K562 (cell line): ENCODE measurements around the gene ERVMER34-1.

ENCODE experiments used
- ARID4B ChIP-seq: sonication (generic); formaldehyde crosslinking; IDR thresholded peaks from 2 replicates; pipeline ENCODE4 v1.8.0; 2022; ENCODE audit warnings: mild to moderate bottlenecking, missing genetic modification reagents
- CEBPG ChIP-seq, 3 experiments: fragments of 200-800 bp in 1 of 3; sonication (Bioruptor generic) in 1 of 3; sonication (generic) in 1 of 3; formaldehyde crosslinking in 1 of 3; IDR thresholded peaks in 2 of 3; conservative IDR thresholded peaks in 1 of 3; 2 replicates each; pipeline versions ENCODE4 v1.6.1 to v1.8.0; 2016 to 2022; ENCODE audit warnings: missing compliant biosample characterization in 2 of 3, missing genetic modification characterization in 2 of 3, mild to moderate bottlenecking in 1 of 3, missing genetic modification reagents in 1 of 3
- CTCF ChIP-seq, 3 experiments: IDR thresholded peaks in 2 of 3; conservative IDR thresholded peaks in 1 of 3; 2 replicates each; pipeline ENCODE4 v1.5.1; 2011 to 2012; ENCODE audit warnings: low read length in 3 of 3, mild to moderate bottlenecking in 3 of 3, control low read depth in 2 of 3, improper control_type of control experiment in 1 of 3, inconsistent platforms in 1 of 3, low read depth in 1 of 3, mixed read lengths in 1 of 3, moderate library complexity in 1 of 3; ENCODE audit not compliant: insufficient read depth in 2 of 3
- E2F3 ChIP-seq: fragments of 250-450 bp; sonication (Bioruptor Pico); IDR thresholded peaks from 2 replicates; pipeline ENCODE4 v1.4.0; 2020; ENCODE audit warnings: mild to moderate bottlenecking
- EP300 ChIP-seq: IDR thresholded peaks from 2 replicates; pipeline ENCODE4 v1.6.1; 2012; ENCODE audit warnings: low read length, improper control_type of control experiment
- EZH2 ChIP-seq: IDR thresholded peaks from 2 replicates; pipeline ENCODE4 v1.6.1; 2012; ENCODE audit warnings: low read depth, mild to moderate bottlenecking, inconsistent platforms, low read length, borderline replicate concordance
- HLTF ChIP-seq: fragments of 450-650 bp; IDR thresholded peaks from 2 replicates; pipeline ENCODE4 v1.6.1; 2016
- HMG20B ChIP-seq: fragments of 250-450 bp; sonication (Bioruptor Pico); IDR thresholded peaks from 2 replicates; pipeline ENCODE4 v1.5.0; 2021; ENCODE audit warnings: mild to moderate bottlenecking
- JUND ChIP-seq, 2 experiments: IDR thresholded peaks; 2 replicates in 1 of 2; 3 replicates in 1 of 2; pipeline ENCODE4 v1.6.1; 2011; ENCODE audit warnings: borderline replicate concordance in 2 of 2, low read depth in 2 of 2, low read length in 2 of 2, improper control_type of control experiment in 1 of 2, missing biosample characterization in 1 of 2, missing genetic modification characterization in 1 of 2, missing genetic modification reagents in 1 of 2
- MXI1 ChIP-seq: IDR thresholded peaks from 2 replicates; pipeline ENCODE4 v1.6.1; 2011; ENCODE audit warnings: low read depth, mild to moderate bottlenecking, improper control_type of control experiment, low read length
- NR4A1 ChIP-seq, 2 experiments: fragments of 250-450 bp in 1 of 2; fragments of 450-650 bp in 1 of 2; sonication (Bioruptor Pico) in 1 of 2; IDR thresholded peaks; 2 replicates each; pipeline versions ENCODE4 v1.4.0 to v1.6.1; 2016 to 2020; ENCODE audit warnings: mild to moderate bottlenecking in 2 of 2, missing compliant biosample characterization in 1 of 2, missing genetic modification characterization in 1 of 2, moderate library complexity in 1 of 2
- SIN3B ChIP-seq: fragments of 450-650 bp; IDR thresholded peaks from 2 replicates; pipeline ENCODE4 v1.6.1; 2017; ENCODE audit warnings: low read depth, mild to moderate bottlenecking, moderate library complexity
- ZNF274 ChIP-seq: IDR thresholded peaks from 2 replicates; pipeline ENCODE4 v1.6.1; 2011; ENCODE audit warnings: low read depth, mild to moderate bottlenecking, low read length, moderate library complexity, borderline replicate concordance
- ZNF431 ChIP-seq: sonication (generic); formaldehyde crosslinking; IDR thresholded peaks from 2 replicates; pipeline ENCODE4 v1.8.0; 2022; ENCODE audit warnings: mild to moderate bottlenecking, missing genetic modification reagents

GRCh38 chr4:52783069-52783468 lies 31.8 kb upstream of the ERVMER34-1 start:
- TF ChIP-seq HLTF: no peak
- no peak for TF ChIP-seq MXI1
- TF ChIP-seq CTCF (IDR thresholded peaks at IDR 0.05 in 2 of 3, conservative IDR thresholded peaks at IDR 0.05 in 1 of 3; ENCODE audit: insufficient read depth in 2 of 3, low read depth in 1 of 3, low read length in 3 of 3): no peak
- no peak for TF ChIP-seq EP300
- no peak for TF ChIP-seq ZNF274
- TF ChIP-seq JUND (IDR thresholded peaks at IDR 0.05; ENCODE audit: borderline replicate concordance, low read depth, low read length): no peak
- no peak for TF ChIP-seq JUND (tag; IDR thresholded peaks at IDR 0.05; ENCODE audit: borderline replicate concordance, low read depth, low read length)
- no peak for TF ChIP-seq SIN3B
- no peak for TF ChIP-seq NR4A1 (CRISPR knock-in tag; IDR thresholded peaks at IDR 0.05)
- TF ChIP-seq NR4A1 (tag; IDR thresholded peaks at IDR 0.05): no peak
- TF ChIP-seq HMG20B (CRISPR knock-in tag): no peak
- TF ChIP-seq ZNF431 (CRISPR knock-in tag): no peak
- TF ChIP-seq E2F3 (CRISPR knock-in tag): no peak
- no peak for TF ChIP-seq CEBPG (CRISPR knock-in tag; IDR thresholded peaks at IDR 0.05)
- TF ChIP-seq CEBPG (tag; conservative IDR thresholded peaks at IDR 0.05 in 1 of 2, IDR thresholded peaks at IDR 0.05 in 1 of 2): no peak
- TF ChIP-seq ARID4B (CRISPR knock-in tag): no peak
- no peak for TF ChIP-seq EZH2
